GM21576 (cell line): ENCODE data around the gene IL1R2.

Experiments
- ATAC-seq: cut with Tn5 transposase; IDR thresholded peaks from one replicate; pipeline ENCODE4 v1.9.1; 2021; ENCODE audit warnings: mild to moderate bottlenecking, moderate library complexity; ENCODE audit not compliant: unreplicated experiment

The IL1R2 gene

DNA sequence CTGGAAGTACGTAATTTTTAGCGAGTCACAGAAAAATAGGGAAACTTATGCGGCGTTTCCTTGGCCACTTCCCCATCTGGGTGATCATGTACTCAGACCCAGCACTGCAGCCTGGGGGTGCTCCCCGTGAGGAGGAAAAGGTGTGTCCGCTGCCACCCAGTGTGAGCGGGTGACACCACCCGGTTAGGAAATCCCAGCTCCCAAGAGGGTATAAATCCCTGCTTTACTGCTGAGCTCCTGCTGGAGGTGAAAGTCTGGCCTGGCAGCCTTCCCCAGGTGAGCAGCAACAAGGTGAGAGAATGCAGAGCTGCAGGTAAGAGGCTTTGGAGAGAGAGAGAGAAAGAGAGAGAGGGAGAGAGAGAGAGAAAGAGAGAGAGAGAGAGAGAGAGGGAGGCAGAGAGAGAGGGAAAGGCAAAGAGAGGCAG, at the start of gene IL1R2:
Gene IL1R2 (plus strand): TSS at position 240 of the 425 bp plus-strand sequence. CDS start 16,616 bp downstream, outside the sequence.
- no peak for ATAC-seq

DNA sequence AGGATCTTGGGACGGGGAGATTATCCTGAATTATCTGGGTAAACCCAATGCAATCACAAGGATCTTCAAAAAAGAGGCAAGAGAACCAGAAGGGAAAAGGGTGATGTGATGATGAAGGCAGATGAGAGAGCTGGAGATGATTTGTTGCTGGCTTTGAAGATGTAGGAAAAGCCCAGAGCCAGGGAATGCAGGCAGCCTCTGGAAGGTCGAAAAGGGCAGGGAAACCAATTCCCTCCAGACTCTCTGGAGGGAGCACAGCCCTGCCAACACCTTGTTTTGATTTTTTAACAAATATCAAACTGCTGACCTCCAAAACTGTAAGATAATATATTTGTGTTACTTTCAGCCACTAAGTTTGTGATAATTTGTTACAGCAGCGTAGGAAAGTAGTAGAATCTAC, 48.9 kb upstream of the IL1R2 start:
- no peak for ATAC-seq

DNA sequence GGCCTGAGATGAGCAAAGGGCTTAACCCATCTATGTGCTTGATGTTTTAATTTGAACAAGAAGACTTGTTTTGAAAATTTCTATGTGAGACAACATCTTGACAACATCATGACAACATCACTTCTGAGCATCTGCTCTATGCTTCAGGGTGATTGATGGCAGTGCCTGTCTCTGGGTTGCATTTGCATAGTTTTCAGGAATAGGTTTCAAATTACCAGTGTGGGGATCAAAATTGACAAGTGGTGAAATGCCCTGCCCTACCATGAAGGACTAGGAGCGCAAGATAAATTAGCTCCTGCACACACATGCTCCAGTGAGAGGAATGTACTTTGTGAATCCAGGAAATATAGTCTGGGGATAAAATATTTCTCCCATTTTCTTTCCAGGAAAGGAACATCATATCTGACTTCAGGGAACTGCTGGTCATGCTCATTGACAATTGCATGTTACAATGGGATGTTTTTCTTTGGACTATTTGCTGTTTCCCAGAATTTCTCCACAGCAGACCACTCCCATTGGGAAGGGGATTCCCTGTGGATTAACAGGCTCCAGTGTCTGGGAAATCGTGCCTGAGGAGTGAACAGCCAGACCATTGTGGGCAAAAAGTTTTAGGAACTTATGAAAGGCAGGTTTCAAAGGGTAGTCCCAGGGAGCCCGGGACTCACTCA, 45.3 kb upstream of the IL1R2 start:
- ATAC-seq: no peak

GRCh38 chr2:101947374-101947773, 44.4 kb upstream of the IL1R2 start:
- ATAC-seq: no peak

GRCh38 chr2:101948625-101949155, 43.1 kb upstream of the IL1R2 start:
- no peak for ATAC-seq

GRCh38 chr2:101949304-101949703, 42.5 kb upstream of the IL1R2 start:
- no peak for ATAC-seq

- no peak for ATAC-seq
These were observed 40.5 kb upstream of the IL1R2 start for GRCh38 chr2:101951296-101951695.

- ATAC-seq: no peak
These were observed 39.2 kb upstream of the IL1R2 start for GRCh38 chr2:101952551-101952950.

GRCh38 chr2:101956465-101957438, 35.0 kb upstream of the IL1R2 start:
- no peak for ATAC-seq

- ATAC-seq: no peak
These were observed 33.7 kb upstream of the IL1R2 start for GRCh38 chr2:101958061-101958460.

- ATAC-seq: no peak
These were observed 30.9 kb upstream of the IL1R2 start for GRCh38 chr2:101960819-101961337.

DNA sequence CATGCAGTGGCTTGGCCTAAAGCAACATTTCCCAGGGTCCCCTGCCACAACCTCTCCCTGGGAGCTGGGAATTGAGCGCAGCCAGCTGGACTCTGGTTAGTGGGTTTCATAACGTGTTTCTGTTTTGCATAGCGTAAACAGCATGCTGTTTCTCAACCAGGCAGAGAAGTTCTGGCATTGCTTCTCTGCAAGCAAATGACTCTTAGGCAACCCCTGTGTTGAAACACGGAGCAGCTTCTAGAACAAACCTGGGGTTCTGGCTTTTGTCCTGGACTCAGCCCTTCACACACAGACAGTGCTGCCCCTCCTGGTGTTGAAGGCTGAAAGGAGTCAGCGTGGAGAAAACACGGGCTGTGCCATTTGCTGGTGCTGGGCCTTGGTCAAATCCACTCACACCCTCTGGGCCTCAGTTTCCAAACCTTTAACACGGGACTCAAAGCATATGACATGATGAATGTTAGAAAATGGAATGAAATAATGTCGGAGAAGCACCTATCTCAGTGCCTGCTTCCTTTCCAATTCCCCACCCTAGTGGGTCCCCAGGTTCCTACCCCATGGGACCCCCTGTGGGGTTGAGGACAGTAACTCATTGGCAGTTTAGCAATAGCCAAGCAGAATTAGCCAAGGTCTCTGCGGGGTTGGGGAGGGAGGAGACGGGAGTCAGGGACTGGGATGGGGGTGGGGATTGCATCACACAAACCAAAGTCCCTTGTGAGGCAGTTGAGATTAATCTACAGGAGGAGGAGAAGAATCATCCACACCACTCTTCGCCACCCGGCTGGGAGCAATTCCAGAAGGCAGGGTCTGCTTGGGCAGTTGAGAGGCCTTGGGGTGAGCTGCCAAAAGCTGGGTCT, 30.2 kb upstream of the IL1R2 start:
- no peak for ATAC-seq

DNA sequence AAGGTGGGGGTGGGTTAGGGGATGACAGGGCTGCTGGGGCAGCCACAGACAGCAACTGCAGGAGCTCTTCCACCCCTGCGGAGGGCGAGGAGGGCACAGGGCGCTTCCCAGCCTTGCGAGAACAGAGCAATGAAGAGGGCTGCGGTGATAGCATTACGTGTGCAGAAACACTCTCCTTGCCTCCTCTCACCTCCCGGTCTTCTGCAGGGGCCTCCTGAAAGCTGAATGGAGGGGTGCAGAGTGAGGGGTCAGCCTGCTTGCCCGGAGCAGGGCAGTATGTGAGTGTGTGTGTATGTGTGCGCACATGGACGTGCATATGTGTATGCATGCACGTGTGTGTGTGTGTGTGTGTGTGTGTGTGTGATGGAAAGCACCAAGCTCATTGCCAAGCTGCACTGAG, 29.5 kb upstream of the IL1R2 start:
- no peak for ATAC-seq

- no peak for ATAC-seq
These were observed 28.6 kb upstream of the IL1R2 start for GRCh38 chr2:101963198-101963597.

- ATAC-seq: no peak
These were observed 23.8 kb upstream of the IL1R2 start for GRCh38 chr2:101967826-101968513.

- ATAC-seq: no peak
These were observed 22.0 kb upstream of the IL1R2 start for GRCh38 chr2:101969723-101970122.

- no peak for ATAC-seq
These were observed 20.9 kb upstream of the IL1R2 start for GRCh38 chr2:101970901-101971300.

GRCh38 chr2:101971836-101972235, 19.9 kb upstream of the IL1R2 start:
- no peak for ATAC-seq

- no peak for ATAC-seq
These were observed 18.9 kb upstream of the IL1R2 start for GRCh38 chr2:101972621-101973434.
